Ureter (tissue), 1 donor: ENCODE results near the gene ZNF536. TPM values are rescaled to one million over a fixed set of nuclear protein-coding genes. Genes with fewer than 3 reads are reported as not detected.
"Not testable (repeated sequence)": the region's sequence is repeated elsewhere in the genome, so short reads cannot be mapped to it uniquely, and the experiment has no call there.

Experiments
- DNase-seq: peaks from one replicate; pipeline ENCODE4 v3.0.0-alpha.2; 2020; ENCODE audit warnings: low spot score
- total RNA-seq: library from RNA; stranded (reverse); gene quantifications from one replicate; pipeline ENCODE4 v1.2.4, GENCODE V29; 2023
- donor health status: DM: yes; HTN: yes; CAD: no.

ZNF536 gene
- total RNA-seq, 1 donor from 2014 or later = 15.8 TPM

DNA sequence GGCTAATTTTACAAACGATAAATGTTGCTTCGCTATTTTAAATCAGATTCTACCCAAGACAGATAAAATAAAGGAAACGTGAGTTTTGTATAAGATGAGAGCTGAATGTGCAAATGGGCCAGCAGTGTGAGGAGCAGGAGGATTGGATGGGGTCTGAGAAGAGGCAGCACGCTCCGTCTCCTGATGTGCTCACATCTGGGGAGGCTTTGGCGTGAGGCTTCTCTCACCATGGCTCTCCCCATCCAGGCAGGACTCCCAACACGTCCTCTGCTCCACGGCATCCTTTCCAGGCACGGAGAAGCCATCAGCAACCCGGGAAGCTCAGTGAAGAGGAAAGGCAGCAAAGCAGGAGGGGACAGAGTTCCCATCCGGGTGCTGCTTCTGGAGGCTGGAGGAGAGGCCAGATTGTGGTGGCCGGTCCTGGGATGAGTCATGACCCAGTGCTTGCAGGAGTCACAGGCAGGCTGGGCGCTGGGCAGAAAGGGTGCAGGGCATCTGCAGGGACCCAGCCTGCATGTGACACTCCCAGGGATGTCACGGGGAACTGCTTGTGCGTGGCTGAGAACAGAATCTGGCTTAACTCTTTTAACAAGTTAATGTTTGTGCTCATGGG, 47.5 kb downstream of the ZNF536 start:
- DNase-seq = no peak

DNA sequence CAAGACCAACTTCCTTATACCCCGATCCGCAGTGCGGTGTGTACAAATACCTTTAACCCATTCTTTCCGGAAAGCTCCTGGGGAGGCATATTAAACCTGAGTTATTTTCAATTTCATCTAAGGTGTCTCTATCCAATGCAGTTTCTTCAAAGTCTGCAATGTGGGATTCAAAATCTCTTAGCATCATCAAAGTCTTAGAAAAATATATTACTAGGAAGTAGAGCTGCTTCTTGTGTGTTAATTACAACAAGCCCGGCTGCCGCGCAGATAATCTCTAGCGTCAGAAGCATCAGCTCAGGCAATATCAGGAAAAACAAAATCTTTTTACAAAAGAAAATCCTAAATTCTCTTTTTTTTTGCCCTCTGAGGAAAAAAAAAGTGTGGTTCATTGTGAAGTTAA, 48.1 kb downstream of the ZNF536 start:
- DNase-seq = no peak

DNA sequence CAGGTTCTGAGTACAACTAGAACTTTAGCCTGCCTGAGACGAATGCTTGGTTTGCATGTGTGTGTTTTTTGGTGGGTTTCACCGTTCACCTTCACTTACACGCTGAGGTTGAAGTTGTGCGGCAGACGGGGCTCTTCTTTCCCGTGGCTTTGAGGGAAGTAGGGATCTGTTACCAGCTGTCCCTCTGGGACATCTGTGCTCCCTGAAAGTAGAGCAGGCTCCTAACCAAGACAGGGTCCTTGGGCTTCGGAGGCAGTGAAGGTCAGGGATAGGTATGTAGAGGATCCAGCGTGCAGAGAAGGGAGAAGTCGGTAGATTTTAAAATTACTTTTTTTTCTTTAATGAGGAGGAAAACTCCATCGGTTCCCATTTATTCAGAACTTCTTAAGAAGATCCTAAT, 48.7 kb downstream of the ZNF536 start:
- no peak for DNase-seq

DNA sequence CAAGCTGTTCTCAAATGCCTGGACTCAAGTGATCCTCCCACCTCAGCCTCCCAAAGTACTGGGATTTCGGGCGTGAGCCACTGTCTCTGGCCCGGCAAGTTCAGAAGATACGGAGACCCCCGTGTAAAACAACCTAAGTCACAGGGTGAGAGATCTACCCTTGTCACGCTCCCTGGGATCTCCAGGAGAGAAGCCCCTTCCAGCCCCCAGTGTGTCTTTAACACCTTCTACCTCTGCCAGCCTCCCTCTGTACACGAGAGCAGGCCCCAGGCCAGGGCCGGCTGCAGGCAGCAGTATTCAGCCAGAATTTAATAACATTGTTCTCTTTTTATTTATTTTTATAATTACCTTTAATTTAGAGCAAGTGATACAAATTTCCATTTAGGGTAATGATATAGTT, 49.4 kb downstream of the ZNF536 start:
- no peak for DNase-seq

DNA sequence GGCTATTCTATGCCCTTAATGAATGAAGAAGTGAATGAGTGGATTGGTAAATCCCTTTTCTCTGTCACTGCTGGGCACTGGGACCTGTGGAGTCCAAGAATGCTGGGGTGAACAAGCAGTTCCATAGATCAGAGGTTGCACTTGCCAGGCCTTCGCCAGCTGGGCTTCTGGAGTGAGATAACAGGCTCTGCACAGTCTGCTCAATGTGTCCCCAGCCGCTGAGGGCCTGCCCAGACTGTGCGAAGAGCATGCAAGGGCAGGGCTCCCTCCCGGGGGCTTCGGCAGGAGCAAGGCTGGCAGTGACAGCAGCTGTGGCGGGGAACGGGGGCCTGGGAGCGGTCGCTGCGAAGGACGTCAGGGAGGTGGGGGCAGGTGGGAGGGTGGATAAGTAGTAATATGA, 51.3 kb downstream of the ZNF536 start:
- no peak for DNase-seq

DNA sequence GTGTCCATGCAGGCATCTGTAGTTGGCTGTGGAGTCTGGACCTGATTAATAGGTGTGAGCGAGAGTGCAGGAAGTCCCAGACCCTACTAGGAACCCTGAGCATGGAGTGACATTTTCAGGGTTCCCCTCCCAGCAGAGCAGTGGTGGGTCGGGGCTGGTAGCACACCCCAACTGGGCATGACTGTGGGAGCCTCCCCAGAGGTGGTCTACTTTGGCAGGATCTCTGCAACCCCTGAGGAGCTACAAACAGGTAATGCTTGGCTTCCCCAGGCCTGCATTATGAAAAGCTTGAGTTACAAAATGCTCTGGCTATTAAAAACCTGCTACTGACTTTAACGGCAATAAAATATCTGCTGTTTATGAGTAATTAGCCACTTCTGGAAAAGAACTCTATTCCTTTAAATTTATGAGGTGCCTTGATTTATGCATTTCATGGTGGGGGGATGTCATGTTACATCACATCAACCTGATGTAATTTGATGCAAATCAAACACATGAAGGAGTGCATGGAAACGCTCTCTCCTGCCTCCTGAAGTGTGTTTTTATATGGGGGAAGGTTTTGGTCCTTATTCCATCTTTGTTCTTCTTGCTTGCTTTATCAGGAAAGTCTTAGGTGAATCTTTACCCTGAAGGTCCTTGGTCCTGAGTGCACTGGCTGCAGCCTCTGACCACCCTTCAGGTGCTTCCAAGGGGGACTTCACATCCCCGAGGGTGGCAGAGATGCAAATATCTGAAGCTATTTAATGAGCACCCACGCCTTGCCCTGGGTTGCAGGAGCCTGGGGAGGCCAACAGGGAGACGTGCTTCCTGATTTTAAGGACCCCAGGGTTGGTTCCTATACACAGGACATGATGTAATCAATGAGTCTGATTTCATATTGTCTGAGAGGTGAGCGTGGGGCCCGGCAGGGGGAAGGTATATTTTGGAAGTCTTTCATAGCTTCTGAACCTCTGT, 54.0 kb downstream of the ZNF536 start:
- DNase-seq = no peak

DNA sequence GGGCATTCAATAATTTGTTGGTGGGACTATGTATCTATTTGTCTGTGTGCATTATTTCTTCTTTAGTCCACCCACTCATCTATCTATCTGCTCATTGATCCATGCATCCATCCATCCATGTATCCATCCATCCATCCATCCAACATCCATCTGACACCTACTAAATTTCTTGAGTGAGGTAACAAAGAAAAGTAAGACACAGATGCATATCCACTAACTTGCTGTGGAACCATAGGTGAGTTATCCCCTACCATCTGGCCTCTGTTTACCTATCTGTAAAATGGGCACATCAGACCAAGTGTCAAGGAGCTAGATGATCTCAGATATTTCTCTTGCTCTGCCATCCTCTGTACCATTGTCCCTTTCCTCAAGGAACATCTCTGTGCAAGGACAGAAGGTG, 54.7 kb downstream of the ZNF536 start:
- DNase-seq = no peak

DNA sequence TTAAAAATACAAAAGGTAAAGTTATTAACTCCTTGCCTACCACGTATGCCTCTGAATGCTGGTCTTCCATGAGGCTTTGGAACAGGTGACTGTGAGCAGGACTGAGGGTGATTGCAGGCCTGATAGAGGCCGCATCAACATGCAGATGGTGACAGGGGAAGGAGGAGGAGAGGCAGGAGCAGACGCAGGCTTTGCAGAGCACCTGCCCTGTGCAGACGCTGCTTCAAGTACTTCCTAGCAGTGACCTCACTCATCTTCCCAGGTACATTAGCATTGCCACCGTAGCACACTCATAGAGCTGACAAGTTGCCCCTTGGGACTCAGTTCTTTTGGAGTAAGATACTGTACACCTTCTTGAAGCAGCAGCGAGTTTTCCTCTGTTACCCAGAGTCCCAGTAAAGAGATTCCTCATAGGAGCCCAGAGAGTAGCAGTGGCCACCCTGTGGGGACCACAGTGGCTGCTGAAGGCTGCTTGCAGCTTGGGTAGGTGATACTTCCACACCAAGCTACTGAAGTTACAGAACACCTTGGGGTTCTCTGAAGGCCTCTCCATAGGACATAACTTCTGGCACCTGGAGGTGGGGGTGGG, 56.0 kb downstream of the ZNF536 start:
- DNase-seq = peak; percentile 12

DNA sequence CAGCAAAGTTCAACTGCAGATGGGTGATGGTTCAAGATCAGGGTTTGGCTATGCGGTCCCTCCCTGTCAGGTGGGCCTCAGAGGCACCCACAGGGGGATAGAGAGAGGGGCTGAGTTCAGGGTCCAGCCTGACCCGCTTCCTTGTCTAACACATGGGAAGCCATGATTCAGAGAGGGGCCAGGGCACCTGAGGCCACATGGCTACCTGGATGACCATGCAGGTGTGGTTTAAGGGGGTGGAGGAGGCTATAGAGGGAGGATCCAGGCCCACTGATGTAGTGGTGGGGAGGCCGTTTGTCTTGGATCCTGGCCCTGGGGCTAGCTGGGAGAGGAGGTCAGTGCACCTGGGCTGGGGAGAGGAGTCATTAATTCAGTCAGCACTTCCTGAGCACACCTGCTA, 56.7 kb downstream of the ZNF536 start:
- DNase-seq = peak; percentile 9

DNA sequence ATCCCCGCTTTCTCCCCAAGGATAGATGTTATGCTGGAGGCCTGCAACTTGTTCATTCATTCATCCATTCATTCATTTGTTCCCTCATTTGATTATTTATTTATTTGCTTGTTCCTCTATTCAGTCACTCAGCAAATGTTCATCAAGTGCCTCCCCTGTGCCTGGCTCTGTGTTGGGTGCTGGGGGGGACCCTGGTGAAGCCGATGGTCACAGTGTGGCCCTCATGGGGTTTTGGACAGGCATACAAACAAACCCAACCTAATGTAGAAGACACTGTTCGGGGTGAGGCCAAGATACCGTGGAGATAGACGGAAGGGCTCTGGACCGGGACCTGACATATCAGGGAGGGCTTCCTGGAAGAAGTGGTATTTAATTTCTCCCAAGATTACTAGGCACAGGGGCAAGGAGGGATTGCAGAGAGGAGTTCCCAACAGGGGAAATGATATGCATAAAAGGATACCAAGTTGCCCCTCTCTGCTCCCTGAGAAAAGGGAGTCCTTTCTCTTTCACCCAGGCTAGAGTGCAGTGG, 58.1 kb downstream of the ZNF536 start:
- DNase-seq = peak; percentile 1

DNA sequence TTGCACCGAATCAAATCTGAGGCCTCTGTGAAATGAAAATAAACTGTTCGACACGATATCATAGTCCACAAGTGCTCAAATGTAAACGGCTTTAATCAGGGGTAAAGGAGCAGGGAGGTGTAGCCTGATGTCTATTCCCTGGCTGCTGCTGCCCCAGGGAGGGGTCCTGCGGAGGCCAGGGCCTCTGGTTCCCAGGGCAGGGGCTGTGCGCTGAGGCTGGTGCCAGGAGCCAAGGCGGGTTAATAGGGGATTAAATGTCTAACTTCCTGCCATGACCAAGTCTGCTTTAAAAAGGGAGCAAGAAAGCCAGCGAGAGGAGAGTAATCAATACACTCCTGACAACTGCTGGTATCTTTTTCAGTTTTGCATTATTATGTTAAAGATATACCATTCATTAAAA, 59.4 kb downstream of the ZNF536 start:
- DNase-seq = peak; percentile 22

DNA sequence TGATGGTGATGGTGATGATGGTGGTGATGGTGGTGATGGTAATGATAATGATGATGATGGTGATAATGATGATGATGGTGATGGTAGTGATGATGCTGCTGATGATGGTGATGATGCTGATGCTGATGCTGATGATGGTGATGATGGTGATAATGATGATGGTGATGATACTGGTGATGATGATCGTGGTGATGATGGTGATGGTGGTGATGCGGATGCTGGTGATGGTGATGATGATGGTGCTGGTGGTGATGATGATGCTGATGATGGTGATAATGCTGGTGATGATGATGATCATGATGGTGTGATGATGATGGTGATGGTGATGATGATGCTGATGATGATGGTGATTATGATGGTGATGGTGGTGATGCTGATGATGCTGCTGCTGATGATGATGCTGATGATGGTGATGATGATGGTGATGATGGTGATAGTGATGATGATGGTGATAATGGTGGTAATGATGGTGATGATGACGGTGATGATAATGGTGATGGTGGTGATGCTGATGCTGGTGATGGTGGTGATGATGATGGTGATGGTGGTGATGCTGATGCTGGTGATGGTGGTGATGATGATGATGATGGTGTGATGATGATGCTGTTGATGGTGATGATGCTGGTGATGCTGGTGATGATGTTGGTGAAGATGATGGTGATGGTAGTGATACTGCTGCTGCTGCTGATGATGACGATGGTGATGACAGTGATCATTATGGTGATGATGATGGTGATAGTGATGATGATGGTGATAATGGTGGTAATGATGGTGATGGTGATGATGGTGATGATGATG, 62.8 kb downstream of the ZNF536 start:
- DNase-seq = no peak

DNA sequence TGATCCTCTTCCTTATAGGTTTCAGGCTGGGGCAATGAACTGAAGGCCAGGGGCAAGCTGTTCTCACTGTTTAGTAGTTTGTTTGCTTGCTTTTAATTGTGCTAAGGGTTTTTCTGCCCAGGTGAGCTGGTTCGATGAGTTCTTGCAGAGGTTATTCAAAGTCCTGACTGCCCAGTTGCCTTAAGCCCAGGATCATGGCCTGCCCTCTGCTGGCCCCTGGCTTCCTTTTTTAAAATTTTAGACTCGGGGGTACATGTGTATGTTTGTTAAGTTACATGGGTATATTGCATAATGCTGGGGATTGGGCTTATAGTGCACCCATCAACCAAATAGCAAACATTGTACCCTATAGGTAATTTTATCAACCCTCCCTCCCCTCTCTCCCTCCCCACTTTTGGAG, 65.7 kb downstream of the ZNF536 start:
- no peak for DNase-seq

DNA sequence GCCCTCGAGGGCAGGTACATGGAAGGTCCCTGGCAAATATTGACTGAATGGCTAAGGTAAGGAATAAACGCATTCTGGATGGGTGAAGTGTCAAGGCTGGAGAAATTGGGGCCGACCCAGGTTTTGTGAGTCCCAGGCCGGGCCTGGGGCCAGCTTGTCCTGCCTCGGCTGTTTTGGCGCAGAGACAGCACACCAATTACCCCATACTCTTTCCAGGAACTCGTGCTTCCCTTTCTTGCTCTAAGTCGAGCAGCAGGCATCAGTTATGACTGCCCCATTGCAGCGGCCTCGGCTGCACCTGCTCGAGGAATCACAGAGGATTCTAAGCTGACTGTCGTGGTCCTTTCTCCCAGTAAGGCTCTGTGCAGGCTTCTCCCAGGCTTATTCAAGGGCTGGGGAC, 67.1 kb downstream of the ZNF536 start:
- DNase-seq = no peak

DNA sequence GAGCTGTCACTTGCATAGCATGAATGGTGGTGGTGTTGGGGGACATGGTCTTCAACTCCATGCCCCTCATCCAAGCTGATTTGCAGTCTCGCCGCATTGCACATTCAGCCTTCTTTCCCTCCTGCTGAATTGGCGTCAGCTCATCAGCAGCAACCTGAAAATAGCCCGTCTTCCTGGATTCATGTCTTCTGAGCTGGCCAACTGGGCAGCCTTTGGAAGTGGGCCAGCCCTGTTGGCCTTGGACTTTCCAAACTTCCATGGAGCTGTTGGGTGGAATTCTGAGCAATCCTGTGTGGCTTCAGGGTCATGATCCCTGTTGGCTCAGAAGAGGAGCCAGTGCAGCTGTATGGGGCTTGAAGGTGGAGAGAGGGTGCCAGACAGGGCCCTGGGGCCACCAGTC, 68.8 kb downstream of the ZNF536 start:
- DNase-seq = no peak

DNA sequence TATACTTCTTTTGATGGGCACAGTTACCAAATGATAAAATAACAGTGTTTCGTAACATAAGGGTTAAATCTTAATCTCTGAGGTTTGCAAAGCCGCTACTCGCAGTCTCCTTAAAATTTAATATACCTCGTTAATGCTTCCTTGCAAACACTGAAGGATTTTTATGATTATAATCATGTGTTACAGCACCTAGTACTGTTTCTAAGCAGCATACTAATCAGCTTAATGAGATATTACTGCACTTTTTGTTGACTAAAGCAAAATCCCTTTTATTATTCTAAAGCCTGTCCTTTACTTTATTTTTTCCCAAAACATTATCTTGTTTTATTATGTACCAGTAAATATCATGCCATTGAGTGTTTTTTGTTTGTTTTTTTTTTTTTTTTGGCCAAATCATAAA, 70.5 kb downstream of the ZNF536 start:
- DNase-seq = no peak

DNA sequence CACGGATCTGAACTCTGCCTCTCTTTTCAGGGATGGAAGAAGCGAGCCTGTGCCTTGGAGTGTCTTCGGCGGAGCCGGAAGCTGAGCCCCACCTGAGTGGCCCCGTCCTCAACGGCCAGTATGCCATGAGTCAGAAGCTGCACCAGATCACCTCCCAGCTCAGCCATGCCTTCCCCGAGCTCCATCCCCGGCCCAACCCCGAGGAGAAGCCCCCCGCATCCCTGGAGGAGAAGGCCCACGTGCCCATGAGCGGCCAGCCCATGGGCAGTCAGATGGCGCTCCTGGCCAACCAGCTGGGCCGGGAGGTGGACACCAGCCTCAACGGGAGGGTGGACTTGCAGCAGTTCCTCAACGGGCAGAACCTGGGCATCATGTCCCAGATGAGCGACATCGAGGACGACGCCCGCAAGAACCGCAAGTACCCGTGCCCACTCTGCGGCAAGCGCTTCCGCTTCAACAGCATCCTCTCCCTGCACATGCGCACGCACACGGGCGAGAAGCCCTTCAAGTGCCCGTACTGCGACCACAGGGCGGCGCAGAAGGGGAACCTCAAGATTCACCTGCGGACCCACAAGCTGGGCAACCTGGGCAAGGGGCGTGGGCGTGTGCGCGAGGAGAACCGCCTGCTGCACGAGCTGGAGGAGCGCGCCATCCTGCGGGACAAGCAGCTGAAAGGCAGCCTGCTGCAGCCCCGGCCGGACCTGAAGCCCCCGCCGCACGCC, 71.5 kb downstream of the ZNF536 start:
- no peak for DNase-seq

DNA sequence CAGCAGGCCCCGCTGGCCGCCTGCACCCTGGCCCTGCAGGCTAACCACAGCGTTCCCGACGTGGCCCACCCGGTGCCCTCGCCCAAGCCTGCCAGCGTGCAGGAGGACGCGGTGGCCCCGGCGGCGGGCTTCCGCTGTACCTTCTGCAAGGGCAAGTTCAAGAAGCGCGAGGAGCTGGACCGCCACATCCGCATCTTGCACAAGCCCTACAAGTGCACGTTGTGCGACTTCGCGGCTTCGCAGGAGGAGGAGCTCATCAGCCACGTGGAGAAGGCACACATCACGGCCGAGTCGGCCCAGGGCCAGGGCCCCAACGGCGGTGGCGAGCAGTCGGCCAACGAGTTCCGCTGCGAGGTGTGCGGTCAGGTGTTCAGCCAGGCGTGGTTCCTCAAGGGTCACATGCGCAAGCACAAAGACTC, 72.1 kb downstream of the ZNF536 start:
- DNase-seq = no peak

DNA sequence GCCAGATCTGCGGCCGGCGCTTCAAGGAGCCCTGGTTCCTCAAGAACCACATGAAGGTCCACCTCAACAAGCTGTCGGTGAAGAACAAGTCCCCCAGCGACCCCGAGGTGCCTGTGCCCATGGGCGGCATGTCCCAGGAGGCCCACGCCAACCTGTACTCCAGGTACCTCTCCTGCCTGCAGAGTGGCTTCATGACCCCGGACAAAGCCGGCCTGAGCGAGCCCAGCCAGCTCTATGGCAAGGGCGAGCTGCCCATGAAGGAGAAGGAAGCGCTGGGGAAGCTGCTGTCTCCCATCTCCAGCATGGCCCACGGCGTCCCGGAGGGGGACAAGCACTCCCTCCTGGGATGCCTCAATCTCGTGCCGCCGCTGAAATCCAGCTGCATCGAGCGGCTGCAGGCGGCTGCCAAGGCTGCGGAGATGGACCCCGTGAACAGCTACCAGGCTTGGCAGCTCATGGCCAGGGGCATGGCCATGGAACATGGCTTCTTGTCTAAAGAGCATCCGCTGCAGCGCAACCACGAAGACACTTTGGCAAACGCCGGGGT, 72.6 kb downstream of the ZNF536 start:
- DNase-seq = no peak

DNA sequence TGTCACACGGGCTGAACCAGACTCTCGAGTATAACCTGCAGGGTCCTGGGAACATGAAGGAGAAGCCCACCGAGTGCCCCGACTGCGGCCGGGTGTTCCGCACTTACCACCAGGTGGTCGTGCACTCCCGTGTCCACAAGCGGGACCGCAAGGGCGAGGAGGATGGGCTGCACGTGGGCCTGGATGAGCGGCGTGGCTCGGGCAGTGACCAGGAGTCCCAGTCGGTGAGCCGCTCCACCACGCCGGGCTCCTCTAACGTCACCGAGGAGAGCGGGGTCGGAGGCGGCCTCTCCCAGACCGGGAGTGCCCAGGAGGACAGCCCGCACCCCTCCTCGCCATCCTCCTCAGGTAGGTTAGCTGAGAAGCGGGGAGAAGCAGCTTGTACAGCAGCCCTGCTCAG, 73.2 kb downstream of the ZNF536 start:
- DNase-seq = no peak

DNA sequence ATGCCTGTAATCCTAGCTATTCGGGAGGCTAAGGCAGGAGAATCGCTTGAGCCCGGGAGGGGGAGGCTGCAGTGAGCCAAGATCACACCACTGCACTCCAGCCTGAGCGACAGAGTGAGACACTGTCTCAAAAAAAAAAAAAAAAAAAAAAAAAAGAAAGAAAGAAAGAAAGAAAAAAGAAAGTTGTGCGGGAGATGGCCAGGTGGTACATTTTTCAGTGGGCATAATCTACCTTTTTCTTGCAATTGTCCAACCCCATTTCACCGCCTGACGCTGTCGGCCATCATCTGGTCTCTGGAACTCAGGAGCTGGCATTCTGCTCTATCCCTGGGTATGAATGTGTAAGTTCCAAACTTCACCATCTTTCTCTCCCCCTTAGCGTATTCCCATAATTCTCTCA, 73.9 kb downstream of the ZNF536 start:
- DNase-seq = not testable (repeated sequence)
